SK-N-DZ (cell line): ENCODE data around the gene MRPS24.

Experiments used
- DNase-seq: peaks from one replicate; pipeline ENCODE4 v3.0.0-alpha.2; 2015; ENCODE audit warnings: low spot score

MRPS24 gene

GRCh38 chr7:43877968-43878864 is 8.9 kb upstream of the MRPS24 start:
- no peak for DNase-seq

GRCh38 chr7:43876976-43877745 is 7.8 kb upstream of the MRPS24 start:
- no peak for DNase-seq

GRCh38 chr7:43876241-43876640 is 6.9 kb upstream of the MRPS24 start:
- no peak for DNase-seq

GRCh38 chr7:43873300-43873699 is 4.0 kb upstream of the MRPS24 start:
- DNase-seq, result no peak

- no peak for DNase-seq
These were observed 3.2 kb upstream of the MRPS24 start for GRCh38 chr7:43872406-43873110.

GRCh38 chr7:43871064-43871463 is 1.7 kb upstream of the MRPS24 start:
- DNase-seq, result no peak

GRCh38 chr7:43870316-43870715 is 999 bp upstream of the MRPS24 start:
- DNase-seq, result no peak

- no peak for DNase-seq
These were observed 537 bp upstream of the MRPS24 start for GRCh38 chr7:43869867-43870240.

GRCh38 chr7:43868681-43869005 is 674 bp downstream of the MRPS24 start:
- no peak for DNase-seq

GRCh38 chr7:43868181-43868580 is 1.1 kb downstream of the MRPS24 start:
- DNase-seq, result no peak

GRCh38 chr7:43865277-43865676 is 4.0 kb downstream of the MRPS24 start:
- DNase-seq, result no peak

GRCh38 chr7:43864126-43864525 is 5.2 kb downstream of the MRPS24 start:
- no peak for DNase-seq

- DNase-seq, result no peak
These were observed 12.3 kb downstream of the MRPS24 start for GRCh38 chr7:43856996-43857395.

- no peak for DNase-seq
These were observed 13.0 kb downstream of the MRPS24 start for GRCh38 chr7:43856316-43856715.

GRCh38 chr7:43855176-43855575 is 14.1 kb downstream of the MRPS24 start:
- no peak for DNase-seq

- no peak for DNase-seq
These were observed 17.5 kb downstream of the MRPS24 start for GRCh38 chr7:43851805-43852204.

GRCh38 chr7:43850348-43851116 is 18.8 kb downstream of the MRPS24 start:
- no peak for DNase-seq

- DNase-seq, result no peak
These were observed 20.3 kb downstream of the MRPS24 start for GRCh38 chr7:43849047-43849446.

- no peak for DNase-seq
These were observed 21.8 kb downstream of the MRPS24 start for GRCh38 chr7:43847496-43847895.

GRCh38 chr7:43844662-43845061 is 24.7 kb downstream of the MRPS24 start:
- no peak for DNase-seq

GRCh38 chr7:43844257-43844656 is 25.1 kb downstream of the MRPS24 start:
- no peak for DNase-seq

GRCh38 chr7:43843296-43843695 is 26.0 kb downstream of the MRPS24 start:
- DNase-seq, result no peak
